Heart left ventricle (tissue), 16 donors: ENCODE data around the gene RBM23. TPM values are rescaled to one million over a fixed set of nuclear protein-coding genes. Genes with fewer than 3 reads are reported as not detected.

ENCODE experiments used
- ATAC-seq, 4 donors: fragments of 200-7000 bp; cut with Tn5 transposase; one replicate each; pipeline ENCODE4 v1.9.1; 2020 to 2022; ENCODE audit warnings: moderate library complexity in 4 of 4, mild to moderate bottlenecking in 3 of 4, moderate number of reproducible peaks in 1 of 4
- DNase-seq, 5 donors: peaks; one replicate each; pipeline ENCODE4 v3.0.0-alpha.2; 2020
- H3K27ac ChIP-seq, 12 donors: fragments of 200-600 bp; sonication (generic) in 4 of 12; one replicate each; pipeline versions ENCODE4 v1.5.0 to v1.8.0; 2016 to 2022; ENCODE audit warnings: mild to moderate bottlenecking in 2 of 12
- H3K27me3 ChIP-seq, 9 donors: fragments of 200-600 bp; sonication (generic) in 2 of 9; one replicate each; pipeline versions ENCODE4 v1.5.1 to v1.8.0; 2016 to 2022; ENCODE audit warnings: mild to moderate bottlenecking in 3 of 9
- H3K36me3 ChIP-seq, 9 donors: fragments of 200-600 bp; sonication (generic) in 2 of 9; one replicate each; pipeline versions ENCODE4 v1.5.0 to v1.8.0; 2018 to 2022; ENCODE audit warnings: mild to moderate bottlenecking in 2 of 9
- H3K4me1 ChIP-seq, 12 donors: fragments of 200-600 bp; sonication (generic) in 4 of 12; one replicate each; pipeline versions ENCODE4 v1.5.0 to v1.8.0; 2016 to 2022; ENCODE audit warnings: mild to moderate bottlenecking in 3 of 12
- H3K4me3 ChIP-seq, 12 donors: fragments of 200-600 bp; sonication (generic) in 4 of 12; one replicate each; pipeline versions ENCODE4 v1.5.0 to v1.8.0; 2017 to 2022; ENCODE audit warnings: mild to moderate bottlenecking in 9 of 12, moderate library complexity in 4 of 12
- H3K9me3 ChIP-seq, 12 donors: fragments of 200-600 bp; sonication (generic) in 4 of 12; one replicate each; pipeline versions ENCODE4 v1.5.0 to v1.8.0; 2016 to 2022; ENCODE audit warnings: mild to moderate bottlenecking in 1 of 12
- CTCF ChIP-seq, 12 donors: fragments of 200-600 bp; sonication (generic) in 4 of 12; IDR thresholded peaks; one replicate each; pipeline versions ENCODE4 v1.5.0 to v1.8.0; 2018 to 2022; ENCODE audit warnings: antibody characterized with exemption in 12 of 12, mild to moderate bottlenecking in 5 of 12
- POLR2A ChIP-seq, 2 donors: fragments of 450-650 bp; IDR thresholded peaks; one replicate each; pipeline ENCODE4 v1.6.1; 2017; ENCODE audit warnings: antibody characterized with exemption in 2 of 2, mild to moderate bottlenecking in 2 of 2, moderate library complexity in 2 of 2
- WGBS, 4 donors: extraction: QIAGEN DNeasy Blood & Tissue Kit in 2 of 4; methylation state at CpG; one replicate each; pipeline versions ENCODE4 v1.1.5 to v1.1.7; 2013 to 2018; 5-methylcytosine and 5-hydroxymethylcytosine counted together
- intact Hi-C, 10 donors: fragments of 100-400 bp; cut with DNase I; formaldehyde crosslinking; loops; one replicate each; pipeline versions ENCODE4 v1.11.1 to v1.14.2; 2022
- polyA plus RNA-seq, 2 donors: library from polyadenylated mRNA; stranded (reverse); fragments of 200-250 nt; gene quantifications; one replicate each; pipeline ENCODE4 v1.2.3, GENCODE V29; 2013
- total RNA-seq, 9 donors: library from RNA; depleted of rRNA in 2 of 9; stranded (reverse); fragments of >200 nt in 2 of 9; fragmentation: NEBNext Ultra II Directional in 3 of 9; extraction: Animal tissue kit (Norgen Biotek cat#: 25700) in 3 of 9; gene quantifications; one replicate each; pipeline versions ENCODE4 v1.1.0 to v1.2.4, GENCODE V29; 2016 to 2023
- donor health status: ischemic (EF 13 %, LVEDD 7.1; RV severe dilation, severe dysfunction).
- donor health status: healthy with polysubstance abuse.
- donor health status: DM: no; HTN: yes; CAD: no.
- donor health status: DM: no; HTN: no; CAD: no.
- donor health status: ischemic (EF 25% LVEDD 6.9; RV normal size, moderate dysfunction).
- donor health status: ischemic (EF 25% LVEDD 5.7; RV mildly dilated, moderate dysfunction).
- donor health status: healthy.
- donor health status: DM: yes; HTN: yes; CAD: no.
- donor health status: ischemic (EF 35%, LVEDD 5.7; RV mildly dilated, moderate dysfunction).
- donor health status: nonischemic (EF 11% LVEDD 7.7; RV severe dilation, severe dysfunction).
- donor health status: DM: yes; HTN: yes; CAD: no.
- donor health status: PGD.
- donor health status: ischemic (EF 29% LVEDD 5.4; RV normal size, mild dysfunction).
- donor health status: nonischemic (EF 23%, LVEDD 6.1; RV moderate dilation, normal function).

Gene RBM23
- total and polyA plus RNA-seq, 11 donors, result 14.8 to 52.7 (median 41.6) TPM

GRCh38 chr14:22939684-22940083, 20.7 kb upstream of the RBM23 start:
- TF ChIP-seq POLR2A (IDR thresholded peaks at IDR 0.05) (no peak), CTCF (IDR thresholded peaks at IDR 0.05) (no peak)

DNA sequence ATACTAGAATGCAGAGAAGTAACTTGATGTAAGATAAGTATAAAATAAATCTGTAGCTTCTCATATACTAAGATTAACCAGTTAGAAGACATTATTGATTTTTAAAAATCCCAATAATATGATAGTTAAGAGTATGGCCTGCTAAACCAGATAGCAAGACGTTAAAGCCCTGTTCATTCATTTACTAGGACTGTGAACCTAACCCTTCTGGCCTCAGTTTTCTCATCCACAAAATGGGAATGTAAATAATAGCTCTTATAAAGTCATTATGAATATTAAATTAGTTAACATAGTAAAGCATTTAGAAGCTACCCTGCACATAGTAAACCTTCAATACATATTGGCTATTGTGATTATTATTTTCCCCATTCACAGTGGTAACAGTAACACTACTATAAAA, 16.2 kb upstream of the RBM23 start:
- peaks cover 0 to 7% (median under 1%) of the 10 kb centered on the region in 12 donors for H3K4me1 ChIP-seq
- no peak for ATAC-seq
- intact Hi-C loops, result no loop called here
- no peak for DNase-seq
- H3K27ac ChIP-seq, result no peak overlapping the region
- no peaks in the 10 kb centered on the region for H3K27me3 ChIP-seq
- H3K36me3 ChIP-seq, result peaks cover 0 to 11% (median 0%) of the 10 kb centered on the region in 9 donors
- WGBS, 4 donors, result 84 to 96% (median 91%) methylated on average over 1 of the region's 1 CpG
- no peak overlapping the region for H3K4me3 ChIP-seq
- TF ChIP-seq CTCF (IDR thresholded peaks at IDR 0.05) (no peak), POLR2A (IDR thresholded peaks at IDR 0.05) (no peak)
- no peaks in the 10 kb centered on the region for H3K9me3 ChIP-seq

More at GRCh38 chr14:22939684-22940083, 20.7 kb upstream of the RBM23 start:
- Histone ChIP-seq H3K9me3 (no peaks in the 10 kb centered on the region), H3K27me3 (no peaks in the 10 kb centered on the region), H3K4me1 (no peaks in the 10 kb centered on the region), H3K36me3 (peaks cover 0 to 33% (median 16%) of the 10 kb centered on the region in 9 donors), H3K4me3 (no peak overlapping the region), H3K27ac (no peak overlapping the region)
- ATAC-seq (no peak), DNase-seq (no peak)
- intact Hi-C loops, result no loop called here
- WGBS, 4 donors, result 92 to 96% (median 94%) methylated on average over 4 of the region's 4 CpGs

DNA sequence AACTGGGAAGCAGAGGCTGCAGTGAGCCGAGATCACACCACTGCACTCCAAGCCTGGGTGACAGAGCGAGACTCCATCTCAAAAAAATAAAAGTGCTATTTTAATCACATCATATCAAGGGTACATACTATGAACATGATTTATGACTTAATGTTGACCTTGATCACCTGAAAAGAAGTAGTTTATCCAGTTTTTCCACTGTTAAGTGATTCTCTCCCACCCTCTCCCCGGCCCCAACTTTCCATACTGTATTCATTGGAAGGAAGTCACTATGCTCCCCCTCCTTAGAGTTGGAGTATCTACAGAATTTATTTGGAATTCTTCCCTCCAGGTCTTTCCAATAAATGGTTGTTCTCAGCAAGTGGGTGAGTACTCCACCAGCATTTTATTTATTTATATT, 13.2 kb upstream of the RBM23 start:
- no peaks in the 10 kb centered on the region for H3K9me3 ChIP-seq
- DNase-seq (no peak), ATAC-seq (no peak)
- no peaks in the 10 kb centered on the region for H3K27me3 ChIP-seq
- 78 to 95% (median 92%) methylated on average over 3 of the region's 3 CpGs for WGBS, 4 donors
- H3K4me1 ChIP-seq, result peaks cover 0 to 22% (median 13%) of the 10 kb centered on the region in 12 donors
- intact Hi-C loops, result loop anchor here in 1 of 10 donors (5.0 kb wide), 1 partner anchor 45 kb away; no protein-coding TSS in a partner anchor
- H3K27ac ChIP-seq, result no peak overlapping the region
- TF ChIP-seq CTCF (IDR thresholded peaks at IDR 0.05) (no peak), POLR2A (IDR thresholded peaks at IDR 0.05) (no peak)
- no peak overlapping the region for H3K4me3 ChIP-seq
- H3K36me3 ChIP-seq, result peaks cover 0 to 11% (median 0%) of the 10 kb centered on the region in 9 donors

DNA sequence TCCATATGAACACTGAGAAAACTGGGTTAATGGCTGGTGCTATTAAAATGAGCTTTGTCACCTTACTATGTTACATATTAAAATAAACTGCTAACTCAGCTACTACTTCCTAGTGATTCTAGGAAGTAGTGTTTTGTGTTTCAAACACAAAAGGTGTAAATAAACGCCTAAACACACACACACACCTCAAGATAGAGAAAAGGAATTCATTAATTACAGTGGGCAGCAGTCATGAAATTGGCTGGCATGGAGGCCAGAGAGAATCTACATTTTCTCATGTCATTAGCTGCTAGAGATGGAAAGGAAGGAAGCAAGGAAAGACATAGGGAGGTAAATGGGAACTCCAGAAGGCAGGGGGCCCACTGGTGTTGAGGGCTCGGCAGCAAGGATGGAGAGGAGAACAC, 11.0 kb upstream of the RBM23 start:
- TF ChIP-seq CTCF (IDR thresholded peaks at IDR 0.05) (no peak), POLR2A (IDR thresholded peaks at IDR 0.05) (no peak)

More for the DNA sequence above, 11.0 kb upstream of the RBM23 start:
- intact Hi-C loops, result loop anchor here in 5 of 10 donors (1.0 to 5.0 kb wide), 5 partner anchors 11 to 58 kb away; partner anchors contain the start of genes AJUBA (in 2 of the 5), RBM23 (in 2 of the 5) and LRP10 (in 1 of the 5)
- H3K4me1 ChIP-seq, result peaks cover 0 to 22% (median 13%) of the 10 kb centered on the region in 12 donors
- H3K9me3 ChIP-seq, result no peaks in the 10 kb centered on the region
- peak in 3 of 4 donors; percentile 1 to 10 (median 1) for ATAC-seq
- 1 to 8% (median 3%) methylated on average over 2 of the region's 2 CpGs for WGBS, 4 donors
- peak overlapping the region; percentile 17 to 94 (median 76) for H3K27ac ChIP-seq
- peaks cover 0 to 29% (median 19%) of the 10 kb centered on the region in 9 donors for H3K36me3 ChIP-seq
- peak overlapping the region; percentile 22 to 97 (median 82) for H3K4me3 ChIP-seq
- DNase-seq, result no peak
- no peaks in the 10 kb centered on the region for H3K27me3 ChIP-seq
